GM18870 (cell line): ENCODE measurements around the gene DOCK6.

Source experiments
- ATAC-seq: cut with Tn5 transposase; IDR thresholded peaks from one replicate; pipeline ENCODE4 v1.9.1; 2021; ENCODE audit warnings: moderate library complexity; ENCODE audit not compliant: unreplicated experiment

The DOCK6 gene, protein sequence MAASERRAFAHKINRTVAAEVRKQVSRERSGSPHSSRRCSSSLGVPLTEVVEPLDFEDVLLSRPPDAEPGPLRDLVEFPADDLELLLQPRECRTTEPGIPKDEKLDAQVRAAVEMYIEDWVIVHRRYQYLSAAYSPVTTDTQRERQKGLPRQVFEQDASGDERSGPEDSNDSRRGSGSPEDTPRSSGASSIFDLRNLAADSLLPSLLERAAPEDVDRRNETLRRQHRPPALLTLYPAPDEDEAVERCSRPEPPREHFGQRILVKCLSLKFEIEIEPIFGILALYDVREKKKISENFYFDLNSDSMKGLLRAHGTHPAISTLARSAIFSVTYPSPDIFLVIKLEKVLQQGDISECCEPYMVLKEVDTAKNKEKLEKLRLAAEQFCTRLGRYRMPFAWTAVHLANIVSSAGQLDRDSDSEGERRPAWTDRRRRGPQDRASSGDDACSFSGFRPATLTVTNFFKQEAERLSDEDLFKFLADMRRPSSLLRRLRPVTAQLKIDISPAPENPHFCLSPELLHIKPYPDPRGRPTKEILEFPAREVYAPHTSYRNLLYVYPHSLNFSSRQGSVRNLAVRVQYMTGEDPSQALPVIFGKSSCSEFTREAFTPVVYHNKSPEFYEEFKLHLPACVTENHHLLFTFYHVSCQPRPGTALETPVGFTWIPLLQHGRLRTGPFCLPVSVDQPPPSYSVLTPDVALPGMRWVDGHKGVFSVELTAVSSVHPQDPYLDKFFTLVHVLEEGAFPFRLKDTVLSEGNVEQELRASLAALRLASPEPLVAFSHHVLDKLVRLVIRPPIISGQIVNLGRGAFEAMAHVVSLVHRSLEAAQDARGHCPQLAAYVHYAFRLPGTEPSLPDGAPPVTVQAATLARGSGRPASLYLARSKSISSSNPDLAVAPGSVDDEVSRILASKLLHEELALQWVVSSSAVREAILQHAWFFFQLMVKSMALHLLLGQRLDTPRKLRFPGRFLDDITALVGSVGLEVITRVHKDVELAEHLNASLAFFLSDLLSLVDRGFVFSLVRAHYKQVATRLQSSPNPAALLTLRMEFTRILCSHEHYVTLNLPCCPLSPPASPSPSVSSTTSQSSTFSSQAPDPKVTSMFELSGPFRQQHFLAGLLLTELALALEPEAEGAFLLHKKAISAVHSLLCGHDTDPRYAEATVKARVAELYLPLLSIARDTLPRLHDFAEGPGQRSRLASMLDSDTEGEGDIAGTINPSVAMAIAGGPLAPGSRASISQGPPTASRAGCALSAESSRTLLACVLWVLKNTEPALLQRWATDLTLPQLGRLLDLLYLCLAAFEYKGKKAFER (N-terminal part only)

DNA sequence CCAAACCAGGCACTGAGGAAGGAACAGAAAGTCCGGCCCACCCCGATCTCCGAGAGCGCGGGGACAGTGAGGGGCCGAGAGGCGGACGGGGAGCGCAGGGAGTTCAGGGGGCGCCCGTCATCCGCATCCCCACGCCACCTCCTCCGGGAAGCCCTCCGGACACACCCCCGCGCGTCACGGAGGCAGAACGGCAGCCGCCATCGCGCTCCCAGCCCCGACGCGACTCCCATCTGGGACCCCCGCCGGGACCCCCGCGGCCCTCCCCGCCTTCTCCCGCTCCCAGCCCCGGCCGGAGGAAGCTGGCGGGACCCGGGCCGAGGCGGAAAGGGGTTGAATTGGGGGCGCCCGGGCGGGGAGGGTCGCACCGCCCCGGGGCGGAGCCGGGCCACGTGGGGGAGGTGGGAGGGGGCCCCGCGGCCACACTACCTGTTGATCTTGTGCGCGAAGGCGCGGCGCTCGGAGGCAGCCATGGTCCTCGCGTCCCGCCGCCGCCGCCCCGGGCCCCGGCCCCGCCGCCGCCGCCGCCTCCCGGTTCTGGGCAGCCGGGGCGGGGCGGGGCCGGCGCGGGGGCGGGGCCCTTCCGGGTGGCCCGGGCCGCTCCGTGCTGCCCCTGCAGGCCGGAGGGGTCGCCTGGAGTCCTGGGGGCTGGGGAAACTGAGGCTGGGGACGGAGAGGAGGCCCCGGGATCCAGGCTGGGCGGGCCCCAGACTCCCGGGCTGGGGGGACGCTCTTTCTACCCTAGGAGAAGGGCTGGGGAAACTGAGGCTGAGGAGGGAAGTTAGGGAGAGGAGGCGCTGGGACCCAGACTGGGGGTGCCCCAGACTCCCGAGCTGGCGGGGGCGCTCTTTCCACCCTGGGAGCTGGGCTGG is at the start of gene DOCK6:
TSS of gene DOCK6 (minus strand) at position 554 of the 869 bp plus-strand sequence. CDS start at position 470, 84 bp downstream.
- ATAC-seq: no peak

DNA sequence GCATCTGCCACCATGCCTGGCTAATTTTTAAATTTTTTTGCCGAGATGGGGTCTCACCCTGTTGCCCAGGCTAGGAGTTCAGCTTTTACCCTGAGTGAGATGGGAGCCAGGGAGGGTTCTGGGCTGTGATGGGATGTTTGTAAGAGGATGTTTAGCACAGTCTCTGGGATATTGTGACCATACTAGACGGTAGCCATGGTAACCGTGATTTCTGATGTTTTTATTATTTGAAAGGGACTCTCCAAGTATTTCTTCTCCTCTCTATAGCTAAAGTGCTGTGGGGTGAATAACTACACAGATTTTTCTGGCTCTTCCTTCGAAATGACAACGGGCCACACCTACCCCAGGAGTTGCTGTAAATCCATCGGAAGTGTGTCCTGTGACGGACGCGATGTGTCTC is 44.0 kb upstream of the DOCK6 start:
- no peak for ATAC-seq

DNA sequence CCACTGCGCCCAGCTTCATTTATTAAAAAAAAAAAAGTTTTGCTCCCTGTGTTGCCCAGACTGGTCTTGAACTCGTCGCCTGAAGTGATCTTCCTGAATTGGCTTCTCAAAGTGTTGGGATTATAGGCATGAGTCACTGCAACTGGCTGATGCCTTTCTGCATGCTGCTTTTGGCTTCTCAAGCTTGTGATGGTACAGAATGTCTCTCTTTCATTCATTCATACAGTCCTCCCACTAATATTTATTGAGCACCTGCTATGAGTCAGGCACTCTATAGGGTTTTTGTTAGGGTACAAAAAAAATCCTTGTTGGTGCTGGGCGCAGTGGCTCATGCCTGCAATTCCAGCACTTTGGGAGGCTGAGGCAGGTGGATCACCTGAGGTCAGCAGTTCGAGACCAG is 42.6 kb upstream of the DOCK6 start:
- ATAC-seq: no peak

DNA sequence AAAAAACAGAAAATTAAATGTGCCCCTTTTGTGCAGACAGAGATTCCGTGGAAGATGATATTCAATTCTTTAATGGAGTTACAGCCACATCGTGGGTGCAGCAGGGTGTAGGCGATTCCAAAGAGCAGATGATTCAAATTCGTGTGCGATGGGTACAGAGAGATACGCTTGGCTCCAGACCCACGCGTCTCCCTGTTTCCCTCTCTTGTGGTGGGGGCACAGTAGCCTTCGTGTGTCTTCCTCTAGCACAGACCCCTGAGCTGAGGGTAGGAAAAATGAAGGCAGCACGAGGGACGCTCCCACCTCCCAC is 38.4 kb upstream of the DOCK6 start:
- ATAC-seq: no peak

DNA sequence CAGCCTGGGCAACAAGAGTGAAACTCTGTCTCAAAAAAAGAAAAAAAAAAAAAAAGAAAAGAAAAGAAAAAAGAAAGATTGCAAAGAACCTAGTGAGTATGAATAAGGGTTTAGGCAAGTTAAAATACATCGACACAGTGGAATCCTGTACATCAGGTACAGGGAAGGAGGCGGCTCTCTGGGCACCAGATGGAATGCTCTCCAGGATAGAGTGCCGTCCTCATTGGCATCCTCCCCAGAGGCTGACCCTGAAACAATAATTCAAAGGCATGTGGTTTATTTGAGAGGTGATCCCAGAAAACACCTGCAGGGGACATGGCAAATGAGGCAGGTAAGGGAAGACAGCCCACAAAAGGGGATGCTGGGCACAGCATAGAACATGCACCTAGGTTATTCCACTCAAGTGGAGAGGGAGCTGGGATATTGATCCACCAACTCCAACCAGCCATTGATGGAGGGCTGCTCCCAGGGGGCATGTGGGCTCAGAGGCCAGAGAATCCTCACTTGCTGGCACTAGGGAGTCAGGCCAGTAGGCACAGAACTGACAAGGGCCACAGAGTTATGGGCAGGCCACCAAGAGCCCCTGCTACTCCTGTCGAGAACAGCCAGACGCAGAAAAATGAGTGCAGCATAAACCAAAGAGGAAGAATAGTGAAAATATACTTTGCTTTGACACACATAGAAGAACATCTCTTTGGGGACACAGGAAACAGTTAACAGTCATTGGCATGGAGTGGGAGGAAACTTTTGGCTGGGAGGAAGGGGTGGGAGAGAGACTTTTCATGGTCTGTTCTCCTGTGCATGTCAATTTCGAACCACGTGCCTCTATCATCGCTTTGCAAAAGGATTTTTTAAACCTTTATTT is 37.9 kb upstream of the DOCK6 start:
- ATAC-seq: no peak

DNA sequence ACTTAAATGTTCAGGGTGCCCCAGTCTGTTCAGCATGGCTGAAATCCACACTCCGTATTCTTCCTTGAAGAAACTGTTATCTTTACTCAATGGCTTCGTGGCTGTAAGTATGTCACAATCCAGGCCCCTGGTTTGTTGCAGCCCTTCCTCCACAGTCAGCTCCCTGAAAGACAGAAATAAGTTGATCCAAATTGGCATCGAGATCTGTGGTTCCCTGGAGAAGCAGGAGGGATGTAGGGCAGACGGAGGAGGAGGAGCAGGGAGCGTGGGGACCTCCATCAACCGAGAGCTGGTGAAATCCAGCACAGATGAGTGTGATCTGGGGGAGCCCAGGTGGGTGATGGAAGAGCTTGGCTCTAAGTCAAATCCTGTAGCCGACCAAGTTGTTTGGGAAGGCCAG is 33.9 kb upstream of the DOCK6 start:
- ATAC-seq: no peak

DNA sequence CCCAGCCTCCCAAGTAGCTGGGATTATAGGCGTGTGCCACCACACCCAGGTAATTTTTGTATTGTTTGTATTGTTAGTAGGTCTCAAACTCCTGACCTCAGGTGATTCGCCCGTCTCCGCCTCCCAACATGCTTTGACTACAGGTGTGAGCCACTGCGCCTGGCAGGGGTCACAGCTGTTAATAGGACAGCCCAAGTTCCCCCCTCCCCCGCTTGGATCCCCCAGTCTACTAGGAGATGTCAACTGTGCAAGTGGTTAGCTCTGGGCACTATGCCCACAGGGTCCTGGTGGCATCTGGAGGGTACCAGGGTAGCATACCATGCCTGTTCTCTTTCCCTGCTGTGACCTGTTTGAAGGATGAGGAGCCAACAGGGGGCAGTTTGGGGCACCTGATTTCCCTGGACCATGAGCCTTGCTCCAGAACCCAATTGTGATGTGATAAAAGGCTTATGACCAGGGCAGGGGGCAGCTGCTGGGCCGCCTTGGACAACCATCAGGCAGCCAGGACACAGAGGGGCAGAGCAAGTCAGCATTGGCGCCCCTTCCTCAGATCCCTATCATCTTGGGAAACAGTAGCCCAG is 33.4 kb upstream of the DOCK6 start, which contains the start of gene TSPAN16:
TSS of gene TSPAN16 (plus strand) at position 496 of the 581 bp plus-strand sequence. CDS start 138 bp downstream, outside the sequence.
- no peak for ATAC-seq

DNA sequence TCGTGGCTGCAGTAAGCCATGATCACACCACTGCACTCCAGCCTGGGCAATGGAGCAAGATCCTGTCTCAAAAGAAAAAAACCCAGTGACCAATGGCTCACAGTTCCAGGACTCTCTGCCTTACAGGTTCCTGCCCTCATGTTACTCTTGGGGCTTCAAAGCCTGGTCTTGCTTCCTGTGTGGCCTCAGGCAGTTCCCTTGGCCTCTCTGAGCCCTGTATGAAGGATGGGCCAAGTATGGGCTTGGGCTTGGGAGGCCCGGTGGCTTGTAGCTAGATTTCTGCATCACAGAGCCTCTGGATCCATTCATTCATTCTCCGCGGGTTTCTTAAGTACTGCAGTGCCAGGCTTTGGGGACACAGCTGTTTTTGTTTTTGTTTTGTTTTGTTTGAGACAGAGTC is 32.9 kb upstream of the DOCK6 start:
- ATAC-seq: no peak

DNA sequence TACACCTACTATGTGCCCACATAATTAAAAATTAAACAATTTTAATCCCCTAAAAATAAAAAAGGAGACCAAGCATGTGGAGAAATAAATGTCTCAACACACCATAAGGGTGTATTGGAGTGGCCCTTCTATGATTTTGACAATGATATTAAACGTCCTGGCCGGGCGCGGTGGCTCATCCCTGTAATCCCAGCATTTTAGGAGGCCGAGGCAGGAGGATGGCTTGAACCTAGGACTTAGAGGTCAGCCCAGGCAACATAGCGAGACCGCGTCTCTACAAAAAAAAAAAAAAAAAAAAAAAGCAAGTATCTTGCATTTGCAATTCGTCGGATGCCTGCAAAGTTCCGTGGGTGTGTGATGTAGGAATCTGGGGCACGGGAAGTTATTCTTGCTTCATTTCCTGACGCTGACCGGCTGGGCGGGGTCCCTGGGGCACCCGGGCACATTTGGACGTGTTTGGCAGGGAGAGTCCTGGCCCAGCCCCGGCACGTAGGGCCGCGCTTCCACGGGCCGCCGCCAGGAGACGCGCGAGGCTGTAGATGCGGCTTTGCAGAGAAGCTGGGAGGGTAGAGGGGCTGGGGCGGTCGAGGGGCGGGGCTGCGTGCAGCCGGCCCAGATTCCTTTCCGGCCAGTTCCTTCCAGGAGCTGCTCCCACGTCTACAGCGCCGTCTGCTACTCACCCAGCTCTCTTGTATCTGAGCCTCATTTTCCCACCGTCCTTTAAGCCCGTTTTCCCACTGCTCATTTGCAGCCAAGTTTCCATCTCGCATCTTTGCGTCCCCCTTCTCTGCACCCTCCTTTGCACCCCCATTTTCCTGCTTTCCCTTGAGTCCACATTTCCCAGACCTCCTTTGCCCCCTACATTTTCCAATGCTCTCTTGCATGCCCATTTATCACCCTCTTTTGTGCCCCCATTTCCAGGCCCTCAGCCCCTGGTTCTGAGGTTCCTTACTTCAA is 31.4 kb upstream of the DOCK6 start:
- no peak for ATAC-seq

DNA sequence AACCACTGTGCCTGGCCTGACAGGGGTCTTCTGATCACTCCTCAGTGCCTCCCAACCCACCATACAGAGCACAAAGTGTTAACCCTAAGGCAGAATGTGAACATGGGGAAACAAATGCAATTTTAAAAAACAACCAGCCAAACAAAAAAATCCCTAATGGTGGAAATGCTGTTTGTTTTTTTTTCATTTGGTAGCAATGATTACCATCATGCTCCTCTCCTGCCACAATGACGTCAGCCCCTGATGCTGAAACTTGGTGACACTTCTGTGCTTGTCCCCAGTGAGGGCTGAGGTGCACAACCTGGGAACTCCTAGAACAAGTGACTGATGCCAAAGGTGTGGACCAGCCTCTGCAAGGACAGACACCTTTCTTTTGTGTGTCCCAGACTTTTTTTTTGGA is 29.7 kb upstream of the DOCK6 start:
- no peak for ATAC-seq

DNA sequence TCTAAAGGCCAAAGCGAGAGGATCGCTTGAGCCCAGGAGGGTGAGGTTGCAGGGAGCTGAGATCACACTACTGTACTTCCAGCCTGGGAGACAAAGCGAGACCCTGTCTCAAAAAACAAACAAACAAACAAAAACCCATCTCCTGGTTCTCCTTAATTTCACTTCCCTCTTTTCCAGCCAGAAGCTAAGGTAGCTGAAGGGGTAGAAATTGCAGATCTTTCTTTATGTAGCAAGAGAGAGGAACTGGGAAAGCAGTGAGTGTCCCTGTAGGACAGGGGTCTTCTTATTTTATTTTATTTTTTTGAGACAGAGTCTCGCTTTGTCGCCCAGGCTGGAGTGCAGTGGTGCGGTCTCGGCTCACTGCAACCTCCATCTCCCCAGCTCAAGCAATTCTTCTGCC is 29.1 kb upstream of the DOCK6 start:
- ATAC-seq: no peak

DNA sequence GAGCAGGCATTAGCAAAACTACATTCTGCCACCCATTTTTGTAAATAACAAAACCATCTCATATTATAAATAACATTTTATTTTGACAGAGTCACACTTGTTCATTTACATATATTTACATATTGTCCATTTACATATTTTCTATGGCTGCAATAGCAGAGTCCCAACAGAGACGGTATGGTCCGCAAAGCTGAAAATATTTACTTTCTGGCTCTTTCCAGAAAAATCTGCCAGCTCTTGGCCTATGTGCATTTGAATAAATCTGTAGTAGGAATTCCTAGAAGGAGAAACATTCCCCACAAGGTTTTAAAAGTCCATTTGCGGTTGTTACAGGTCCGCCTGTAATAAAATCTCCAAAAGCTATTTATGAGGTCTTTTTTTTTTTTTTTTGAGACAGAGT is 27.9 kb upstream of the DOCK6 start:
- no peak for ATAC-seq

DNA sequence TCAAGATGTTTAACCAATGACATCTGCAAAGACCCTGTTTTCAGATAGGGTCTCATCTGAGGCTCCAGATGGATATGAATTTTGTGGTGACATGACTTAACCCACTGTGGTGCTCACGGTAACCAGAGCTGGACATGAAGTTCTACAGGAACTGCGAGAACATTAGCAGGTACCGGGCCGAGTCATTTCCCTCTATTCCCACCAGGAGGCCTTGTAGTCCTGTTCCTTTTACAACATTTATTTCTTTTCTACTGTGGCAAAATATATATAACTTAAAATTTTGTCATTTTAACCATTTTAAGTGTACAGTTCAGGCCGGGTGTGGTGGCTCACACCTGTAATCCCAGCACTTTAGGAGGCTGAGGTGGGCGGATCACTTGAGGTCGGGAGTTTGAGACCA is 26.0 kb upstream of the DOCK6 start:
- no peak for ATAC-seq

DNA sequence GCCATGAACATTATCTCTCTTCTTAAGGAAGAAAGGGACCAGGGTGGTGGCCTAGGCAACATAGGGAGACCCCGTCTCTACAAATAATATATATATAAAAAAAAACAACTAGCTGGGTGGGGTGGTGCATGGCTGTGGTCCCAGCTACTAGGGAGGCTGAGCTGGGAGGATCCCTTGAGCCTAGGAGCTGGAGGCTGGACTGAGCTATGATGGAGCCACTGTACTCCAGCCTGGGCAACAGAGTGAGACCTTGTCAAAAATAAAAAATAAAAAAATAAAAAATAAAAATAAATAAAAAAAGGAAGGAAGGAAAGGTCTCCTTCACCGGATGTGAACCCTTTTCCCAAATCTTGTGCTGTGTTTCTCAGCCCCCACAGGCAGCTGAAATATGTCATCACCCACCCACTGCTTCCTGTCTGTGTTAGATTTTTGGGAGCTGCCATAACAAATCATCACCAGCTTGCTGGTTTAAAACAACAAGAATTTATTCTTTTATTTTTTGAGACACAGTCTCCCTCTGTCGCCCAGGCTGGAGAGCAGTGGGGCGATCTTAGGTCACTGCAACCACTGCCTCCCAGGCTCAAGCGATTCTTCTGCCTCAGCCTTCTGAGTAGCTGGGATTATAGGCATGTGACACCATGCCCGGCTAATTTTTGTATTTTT is 24.1 kb upstream of the DOCK6 start:
- ATAC-seq: no peak

DNA sequence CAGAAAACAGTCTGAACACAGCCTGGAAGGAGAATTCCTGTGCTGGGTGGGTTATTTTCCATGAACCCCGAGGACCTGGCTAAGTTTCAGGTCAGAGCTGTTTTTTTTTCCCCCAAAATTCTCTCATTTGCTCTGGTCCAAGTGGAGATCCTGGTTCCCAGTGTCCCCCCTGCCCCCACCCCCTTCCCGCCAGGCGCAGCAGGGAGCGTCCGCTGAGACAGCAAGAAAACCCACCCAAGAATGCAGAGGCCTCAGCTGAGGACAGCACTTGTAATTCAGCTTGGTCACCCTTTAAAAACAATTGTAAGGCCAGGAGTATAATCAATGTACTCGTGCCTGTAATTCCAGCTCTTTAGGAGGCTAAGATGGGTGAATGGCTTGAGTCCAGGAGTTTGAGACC is 22.2 kb upstream of the DOCK6 start:
- ATAC-seq: no peak

DNA sequence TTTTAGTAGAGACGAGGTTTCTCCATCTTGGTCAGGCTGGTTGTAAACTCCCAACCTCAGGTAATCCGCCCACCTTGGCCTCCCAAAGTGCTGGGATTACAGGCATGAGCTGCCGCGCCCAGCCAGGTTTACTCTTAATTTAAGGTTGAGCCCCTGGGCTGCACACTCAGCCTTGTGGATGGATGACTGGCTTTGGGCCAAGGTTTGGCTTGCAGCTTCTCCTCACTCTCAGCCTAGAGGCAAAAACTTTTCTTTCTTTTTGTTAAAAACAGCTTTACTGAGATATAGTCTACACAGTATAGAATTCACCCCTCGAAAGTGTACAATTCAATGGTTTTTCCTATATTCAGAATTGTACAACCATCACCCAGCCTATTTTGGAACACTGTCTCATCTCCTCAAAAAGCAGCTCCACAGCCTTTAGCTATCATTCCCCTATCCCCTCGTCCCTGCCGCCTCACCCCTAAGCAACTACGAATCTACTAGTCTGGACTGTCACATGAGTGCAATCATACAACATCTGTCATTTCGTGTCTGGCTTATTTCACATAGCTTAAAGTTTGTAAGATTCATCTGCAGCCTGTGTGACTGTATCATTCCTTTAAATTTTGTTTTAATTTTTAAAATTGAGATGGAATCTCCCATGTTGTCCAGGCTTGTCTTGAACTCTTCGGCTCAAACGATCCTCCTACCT is 19.2 kb upstream of the DOCK6 start:
- ATAC-seq: no peak
